HepG2 (cell line): ENCODE data around the gene NDUFB10. TPM values are rescaled to one million over a fixed set of nuclear protein-coding genes. Genes with fewer than 3 reads are reported as not detected.
A peak's percentile ranks its signal among the peaks of the same experiment; 100 is the strongest.

ENCODE experiments used
- ATRX ChIP-seq: sonication (generic); formaldehyde crosslinking; IDR thresholded peaks from 2 replicates; pipeline ENCODE4 v1.4.0; 2020; ENCODE audit warnings: missing genetic modification reagents, borderline replicate concordance
- BCL6 ChIP-seq: IDR thresholded peaks from 2 replicates; pipeline ENCODE4 v1.6.1; 2016; ENCODE audit warnings: missing genetic modification reagents, missing compliant biosample characterization
- GLI4 ChIP-seq: sonication (generic); formaldehyde crosslinking; IDR thresholded peaks from 2 replicates; pipeline ENCODE4 v1.5.1; 2020; ENCODE audit warnings: missing genetic modification reagents, mild to moderate bottlenecking, moderate library complexity, borderline replicate concordance
- HMGA1 ChIP-seq: sonication (generic); formaldehyde crosslinking; conservative IDR thresholded peaks from 2 replicates; pipeline ENCODE4 v1.4.0; 2020; ENCODE audit warnings: missing genetic modification reagents
- HNF4A ChIP-seq: sonication (generic); formaldehyde crosslinking; IDR thresholded peaks from 2 replicates; pipeline ENCODE4 v1.4.0; 2020; ENCODE audit warnings: missing genetic modification reagents
- THAP11 ChIP-seq: IDR thresholded peaks from 2 replicates; pipeline ENCODE4 v1.6.1; 2016; ENCODE audit warnings: missing biosample characterization, missing genetic modification reagents
- ZFP82 ChIP-seq: sonication (generic); formaldehyde crosslinking; IDR thresholded peaks from 2 replicates; pipeline ENCODE4 v1.5.1; 2020; ENCODE audit warnings: mild to moderate bottlenecking, missing genetic modification reagents, borderline replicate concordance
- ZNF251 ChIP-seq: sonication (generic); formaldehyde crosslinking; IDR thresholded peaks from 2 replicates; pipeline ENCODE4 v1.9.0; 2021; ENCODE audit warnings: mild to moderate bottlenecking, missing genetic modification reagents
- ZNF572 ChIP-seq: sonication (generic); formaldehyde crosslinking; IDR thresholded peaks from 2 replicates; pipeline ENCODE4 v1.5.1; 2020; ENCODE audit warnings: mild to moderate bottlenecking, missing genetic modification reagents
- polyA plus RNA-seq, 8 experiments: library from polyadenylated mRNA; depleted of rRNA in 3 of 8; stranded (reverse) in 7 of 8; unstranded in 1 of 8; fragments of >200 nt; fragmentation: Illumina TruSeq in 4 of 8; extraction: Trizol in 4 of 8; gene quantifications; 2 replicates each; pipeline versions ENCODE4 v1.2.1 to v1.2.3, GENCODE V29; 2011 to 2016; ENCODE audit warnings: low read depth in 4 of 8, missing spikeins in 1 of 8, mixed read lengths in 1 of 8; ENCODE audit not compliant: insufficient read depth in 1 of 8
- total RNA-seq, 5 experiments: library from RNA; depleted of rRNA; stranded (reverse); fragments of >200 nt; fragmentation: Illumina TruSeq; extraction: Trizol; gene quantifications; 2 replicates each; pipeline ENCODE4 v1.2.3, GENCODE V29; 2016; ENCODE audit warnings: low read depth in 1 of 5
- TF ChIP-seq, protein P1 (sequence below): sonication (generic); formaldehyde crosslinking; IDR thresholded peaks from 2 replicates; pipeline ENCODE4 v1.8.0; 2022; ENCODE audit warnings: low read depth, missing genetic modification reagents
- TF ChIP-seq, protein P2 (sequence below): IDR thresholded peaks from 2 replicates; pipeline ENCODE4 v1.6.1; 2012; ENCODE audit warnings: inconsistent platforms
- TF ChIP-seq, protein P3 (sequence below): sonication (generic); formaldehyde crosslinking; IDR thresholded peaks from 2 replicates; pipeline ENCODE4 v1.5.0; 2020; ENCODE audit warnings: missing genetic modification reagents
- TF ChIP-seq, protein P4 (sequence below): sonication (generic); formaldehyde crosslinking; IDR thresholded peaks from 2 replicates; pipeline ENCODE4 v1.4.0; 2020; ENCODE audit warnings: mild to moderate bottlenecking, missing genetic modification reagents

The NDUFB10 gene
- total and polyA plus RNA-seq, 2 of the 13 experiments (the other 11 are each of a cell fraction or from before 2014, with no cell fraction given) = 68.6 to 157 TPM

DNA sequence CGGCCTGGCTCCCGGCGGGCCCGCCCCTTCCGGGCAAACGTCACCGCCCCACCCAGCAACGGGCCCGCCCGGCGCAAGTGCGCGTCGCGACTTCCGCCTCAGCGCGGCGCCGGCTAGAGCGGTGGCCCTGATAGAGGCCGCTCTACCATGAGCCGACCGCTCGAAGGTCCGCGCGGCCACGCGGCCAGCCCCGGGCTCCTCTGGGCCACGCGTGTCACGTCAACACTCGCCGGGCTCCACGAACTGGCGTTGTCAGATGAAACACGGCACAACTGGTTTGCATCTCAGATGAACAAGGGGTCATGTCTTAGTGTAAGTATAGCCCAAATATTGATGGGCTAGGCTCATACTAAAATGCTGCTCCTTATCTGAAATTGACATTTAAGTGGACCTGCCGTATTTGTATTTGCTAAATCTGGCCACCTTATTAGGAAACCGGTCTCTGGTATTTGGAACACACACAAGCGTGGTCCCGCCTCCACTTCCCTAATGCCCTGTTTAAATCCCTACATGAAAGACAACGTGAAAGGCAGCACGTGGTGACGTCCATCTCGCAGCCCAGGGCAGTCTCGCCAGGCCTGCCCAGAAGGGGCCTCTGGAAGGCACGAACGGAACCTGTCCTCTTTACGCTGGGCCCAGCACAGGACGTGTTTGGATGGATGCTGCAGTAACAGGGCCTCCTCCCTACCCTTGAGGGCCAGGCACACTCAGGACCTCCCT is 50.6 kb downstream of the NDUFB10 start, which contains the start of gene ZNF598 (continued):
- TF ChIP-seq, protein P1, sequence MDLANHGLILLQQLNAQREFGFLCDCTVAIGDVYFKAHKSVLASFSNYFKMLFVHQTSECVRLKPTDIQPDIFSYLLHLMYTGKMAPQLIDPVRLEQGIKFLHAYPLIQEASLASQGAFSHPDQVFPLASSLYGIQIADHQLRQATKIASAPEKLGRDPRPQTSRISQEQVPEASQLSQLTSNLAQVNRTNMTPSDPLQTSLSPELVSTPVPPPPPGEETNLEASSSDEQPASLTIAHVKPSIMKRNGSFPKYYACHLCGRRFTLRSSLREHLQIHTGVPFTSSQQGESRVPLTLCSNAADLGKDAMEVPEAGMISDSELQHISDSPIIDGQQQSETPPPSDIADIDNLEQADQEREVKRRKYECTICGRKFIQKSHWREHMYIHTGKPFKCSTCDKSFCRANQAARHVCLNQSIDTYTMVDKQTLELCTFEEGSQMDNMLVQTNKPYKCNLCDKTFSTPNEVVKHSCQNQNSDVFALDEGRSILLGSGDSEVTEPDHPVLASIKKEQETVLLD (CRISPR knock-in tag) = peak; percentile 89
- TF ChIP-seq HNF4A (CRISPR knock-in tag) (no peak), GLI4 (peak; percentile 63; the same call in 1 of the 2 replicates), ATRX (CRISPR knock-in tag) (no peak), THAP11 (CRISPR knock-in tag) (peak; percentile 93), ZNF251 (CRISPR knock-in tag) (no peak), HMGA1 (CRISPR knock-in tag) (no peak), BCL6 (CRISPR knock-in tag) (peak; percentile 33; the same call in 1 of the 2 replicates), ZNF572 (CRISPR knock-in tag) (no peak), ZFP82 (CRISPR knock-in tag) (no peak)
- TF ChIP-seq, protein P2, sequence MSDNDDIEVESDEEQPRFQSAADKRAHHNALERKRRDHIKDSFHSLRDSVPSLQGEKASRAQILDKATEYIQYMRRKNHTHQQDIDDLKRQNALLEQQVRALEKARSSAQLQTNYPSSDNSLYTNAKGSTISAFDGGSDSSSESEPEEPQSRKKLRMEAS = peak; percentile 92
- TF ChIP-seq, protein P3, sequence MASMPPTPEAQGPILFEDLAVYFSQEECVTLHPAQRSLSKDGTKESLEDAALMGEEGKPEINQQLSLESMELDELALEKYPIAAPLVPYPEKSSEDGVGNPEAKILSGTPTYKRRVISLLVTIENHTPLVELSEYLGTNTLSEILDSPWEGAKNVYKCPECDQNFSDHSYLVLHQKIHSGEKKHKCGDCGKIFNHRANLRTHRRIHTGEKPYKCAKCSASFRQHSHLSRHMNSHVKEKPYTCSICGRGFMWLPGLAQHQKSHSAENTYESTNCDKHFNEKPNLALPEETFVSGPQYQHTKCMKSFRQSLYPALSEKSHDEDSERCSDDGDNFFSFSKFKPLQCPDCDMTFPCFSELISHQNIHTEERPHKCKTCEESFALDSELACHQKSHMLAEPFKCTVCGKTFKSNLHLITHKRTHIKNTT (CRISPR knock-in tag) = no peak
- TF ChIP-seq, protein P4, sequence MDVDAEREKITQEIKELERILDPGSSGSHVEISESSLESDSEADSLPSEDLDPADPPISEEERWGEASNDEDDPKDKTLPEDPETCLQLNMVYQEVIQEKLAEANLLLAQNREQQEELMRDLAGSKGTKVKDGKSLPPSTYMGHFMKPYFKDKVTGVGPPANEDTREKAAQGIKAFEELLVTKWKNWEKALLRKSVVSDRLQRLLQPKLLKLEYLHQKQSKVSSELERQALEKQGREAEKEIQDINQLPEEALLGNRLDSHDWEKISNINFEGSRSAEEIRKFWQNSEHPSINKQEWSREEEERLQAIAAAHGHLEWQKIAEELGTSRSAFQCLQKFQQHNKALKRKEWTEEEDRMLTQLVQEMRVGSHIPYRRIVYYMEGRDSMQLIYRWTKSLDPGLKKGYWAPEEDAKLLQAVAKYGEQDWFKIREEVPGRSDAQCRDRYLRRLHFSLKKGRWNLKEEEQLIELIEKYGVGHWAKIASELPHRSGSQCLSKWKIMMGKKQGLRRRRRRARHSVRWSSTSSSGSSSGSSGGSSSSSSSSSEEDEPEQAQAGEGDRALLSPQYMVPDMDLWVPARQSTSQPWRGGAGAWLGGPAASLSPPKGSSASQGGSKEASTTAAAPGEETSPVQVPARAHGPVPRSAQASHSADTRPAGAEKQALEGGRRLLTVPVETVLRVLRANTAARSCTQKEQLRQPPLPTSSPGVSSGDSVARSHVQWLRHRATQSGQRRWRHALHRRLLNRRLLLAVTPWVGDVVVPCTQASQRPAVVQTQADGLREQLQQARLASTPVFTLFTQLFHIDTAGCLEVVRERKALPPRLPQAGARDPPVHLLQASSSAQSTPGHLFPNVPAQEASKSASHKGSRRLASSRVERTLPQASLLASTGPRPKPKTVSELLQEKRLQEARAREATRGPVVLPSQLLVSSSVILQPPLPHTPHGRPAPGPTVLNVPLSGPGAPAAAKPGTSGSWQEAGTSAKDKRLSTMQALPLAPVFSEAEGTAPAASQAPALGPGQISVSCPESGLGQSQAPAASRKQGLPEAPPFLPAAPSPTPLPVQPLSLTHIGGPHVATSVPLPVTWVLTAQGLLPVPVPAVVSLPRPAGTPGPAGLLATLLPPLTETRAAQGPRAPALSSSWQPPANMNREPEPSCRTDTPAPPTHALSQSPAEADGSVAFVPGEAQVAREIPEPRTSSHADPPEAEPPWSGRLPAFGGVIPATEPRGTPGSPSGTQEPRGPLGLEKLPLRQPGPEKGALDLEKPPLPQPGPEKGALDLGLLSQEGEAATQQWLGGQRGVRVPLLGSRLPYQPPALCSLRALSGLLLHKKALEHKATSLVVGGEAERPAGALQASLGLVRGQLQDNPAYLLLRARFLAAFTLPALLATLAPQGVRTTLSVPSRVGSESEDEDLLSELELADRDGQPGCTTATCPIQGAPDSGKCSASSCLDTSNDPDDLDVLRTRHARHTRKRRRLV (CRISPR knock-in tag) = 0 out of 2 replicates have a peak, but pooled peaks have one; percentile 26
